B cell (primary cell): ENCODE measurements around the gene SH3TC1. TPM values are rescaled to one million over a fixed set of nuclear protein-coding genes. Genes with fewer than 3 reads are reported as not detected.
A peak's percentile ranks its signal among the peaks of the same experiment; 100 is the strongest.

Source experiments
- ATAC-seq: fragments of 200-7000 bp; cut with Tn5 transposase; one replicate; pipeline ENCODE4 v1.10.0; 2021; ENCODE audit warnings: low read depth, mild to moderate bottlenecking, moderate number of reproducible peaks, moderate library complexity
- CTCF ChIA-PET: fragments of 350-600 bp; sonication (Branson Sonifier 250); formaldehyde crosslinking; loops from one replicate; lab custom pipeline; 2021; ENCODE audit warnings: antibody characterized with exemption, inconsistent platforms; lab: Charles Lee
- POLR2A ChIA-PET: fragments of 350-600 bp; sonication (Branson Sonifier 250); formaldehyde crosslinking; loops from one replicate; lab custom pipeline; 2021; ENCODE audit warnings: antibody characterized with exemption; lab: Charles Lee
- DNase-seq: peaks from one replicate; pipeline ENCODE4 v3.0.0; 2013
- H2AFZ ChIP-seq: 2 replicates; pipeline ENCODE4 v1.6.1; 2012; ENCODE audit warnings: mild to moderate bottlenecking, low read depth, low read length; ENCODE audit not compliant: insufficient read depth, poor library complexity, severe bottlenecking
- H3K27ac ChIP-seq, 2 donors: 1 replicate in 1 of 2; 2 replicates in 1 of 2; pipeline ENCODE4 v1.5.1; 2012 to 2013; ENCODE audit warnings: low read length in 2 of 2, mild to moderate bottlenecking in 2 of 2, moderate library complexity in 1 of 2
- H3K27me3 ChIP-seq, 4 experiments: fragments of 200-600 bp in 1 of 4; sonication (generic) in 1 of 4; replicated peaks in 1 of 4; 1 replicate in 2 of 4; 2 replicates in 2 of 4; pipeline versions ENCODE4 v1.6.1 to v1.7.0; 2013 to 2016; ENCODE audit warnings: low read length in 3 of 4, mild to moderate bottlenecking in 2 of 4, mixed read lengths in 1 of 4, moderate library complexity in 1 of 4; ENCODE audit not compliant: insufficient read depth in 4 of 4, control insufficient read depth in 3 of 4; ENCODE audit errors: control extremely low read depth in 1 of 4
- H3K36me3 ChIP-seq, 2 experiments: replicated peaks in 1 of 2; 1 replicate in 1 of 2; 2 replicates in 1 of 2; pipeline versions ENCODE4 v1.6.1 to v1.7.1; 2013; ENCODE audit warnings: low read length in 1 of 2; ENCODE audit not compliant: insufficient read depth in 2 of 2, control insufficient read depth in 1 of 2; ENCODE audit errors: control extremely low read depth in 1 of 2, extremely low read depth in 1 of 2
- H3K4me1 ChIP-seq, 2 donors: fragments of 200-600 bp in 1 of 2; sonication (generic) in 1 of 2; 1 replicate in 1 of 2; 2 replicates in 1 of 2; pipeline versions ENCODE4 v1.5.1 to v1.6.1; 2013 to 2017; ENCODE audit warnings: low read length in 2 of 2; ENCODE audit not compliant: control insufficient read depth in 2 of 2, insufficient read depth in 2 of 2
- H3K4me2 ChIP-seq: replicated peaks from 2 replicates; pipeline ENCODE3; 2012; ENCODE audit warnings: mild to moderate bottlenecking, low read depth, low read length; ENCODE audit not compliant: poor library complexity, severe bottlenecking
- H3K4me3 ChIP-seq, 5 experiments: fragments of 200-600 bp in 1 of 5; sonication (generic) in 1 of 5; 1 replicate in 3 of 5; 2 replicates in 2 of 5; pipeline versions ENCODE4 v1.5.1 to v1.7.0; 2011 to 2016; ENCODE audit warnings: low read length in 4 of 5, mild to moderate bottlenecking in 4 of 5, low read depth in 2 of 5, control low read depth in 1 of 5, moderate library complexity in 1 of 5; ENCODE audit not compliant: insufficient read depth in 1 of 5; ENCODE audit errors: control extremely low read depth in 1 of 5, extremely low read depth in 1 of 5
- H3K79me2 ChIP-seq: fragments of 200-600 bp; sonication (generic); one replicate; pipeline ENCODE4 v1.6.0; 2016; ENCODE audit warnings: low read length; ENCODE audit not compliant: control insufficient read depth, insufficient read depth
- H3K9ac ChIP-seq: fragments of 200-600 bp; sonication (generic); 2 replicates; pipeline ENCODE4 v1.6.1; 2017; ENCODE audit warnings: mild to moderate bottlenecking, low read length, moderate library complexity
- H3K9me3 ChIP-seq, 3 donors: one replicate each; pipeline versions ENCODE4 v1.6.1 to v1.7.1; 2013; ENCODE audit warnings: low read length in 2 of 3; ENCODE audit not compliant: control insufficient read depth in 2 of 3, insufficient read depth in 1 of 3; ENCODE audit errors: control extremely low read depth in 1 of 3
- H4K20me1 ChIP-seq: 2 replicates; pipeline ENCODE4 v1.6.0; 2012; ENCODE audit warnings: mild to moderate bottlenecking, low read length; ENCODE audit not compliant: insufficient read depth, control insufficient read depth, poor library complexity, severe bottlenecking
- H3K27ac Mint-ChIP-seq: one replicate; pipeline ENCODE4 v1.8.0; 2021; ENCODE audit warnings: mixed read lengths
- H3K27me3 Mint-ChIP-seq: one replicate; pipeline ENCODE4 v1.8.0; 2021; ENCODE audit warnings: mixed read lengths
- H3K4me1 Mint-ChIP-seq: one replicate; pipeline ENCODE4 v1.8.0; 2021; ENCODE audit warnings: mixed read lengths
- H3K4me3 Mint-ChIP-seq: one replicate; pipeline ENCODE4 v1.8.0; 2021; ENCODE audit warnings: mixed read lengths
- H3K9me3 Mint-ChIP-seq: one replicate; pipeline ENCODE4 v1.8.0; 2022; ENCODE audit warnings: mixed read lengths; ENCODE audit not compliant: insufficient read depth
- CTCF ChIP-seq: fragments of 200-600 bp; IDR thresholded peaks from one replicate; pipeline ENCODE4 v1.8.0; 2022; ENCODE audit warnings: antibody characterized with exemption, mild to moderate bottlenecking
- EZH2 ChIP-seq: IDR thresholded peaks from 2 replicates; pipeline ENCODE4 v1.6.1; 2012; ENCODE audit warnings: borderline replicate concordance, low read depth, mild to moderate bottlenecking, moderate library complexity, low read length; ENCODE audit not compliant: insufficient read depth, poor library complexity, severe bottlenecking
- whole genome bisulfite sequencing: methylation state at CpG from one replicate; pipeline ENCODE4 v1.1.5; 2013; ENCODE audit warnings: missing lambda C conversion rate; ENCODE audit not compliant: insufficient coverage; 5-methylcytosine and 5-hydroxymethylcytosine counted together
- intact Hi-C: fragments of 100-400 bp; cut with micrococcal nuclease; formaldehyde crosslinking; loops from one replicate; pipeline ENCODE4 v1.10.0; 2022
- polyA plus RNA-seq: library from polyadenylated mRNA; depleted of rRNA; stranded (reverse); fragments of >200 nt; gene quantifications from 2 replicates; pipeline ENCODE4 v1.2.3, GENCODE V29; 2012
- total RNA-seq, 2 donors: library from RNA; stranded (reverse); fragments of 120-200 nt in 1 of 2; gene quantifications; 1 replicate in 1 of 2; 2 replicates in 1 of 2; pipeline versions ENCODE4 v1.2.3 to v1.2.4, GENCODE V29; 2013 to 2022

SH3TC1 gene
- total and polyA plus RNA-seq, 2 donors (not counting 1 experiment from before 2014, with no cell fraction given): 63.8 to 388 TPM

GRCh38 chr4:8155660-8156421, 43.2 kb upstream of the SH3TC1 start:
- ChIA-PET POLR2A (no interaction called here), CTCF (interaction anchor here (0.7 to 1.9 kb wide), 2 partner anchors 21 to 354 kb away, joined by 3 to 6 read pairs; no protein-coding TSS in a partner anchor)
- H3K4me2 ChIP-seq: no peak overlapping the region
- DNase-seq (no peak), ATAC-seq (no peak)
- H3K9ac ChIP-seq: no peak overlapping the region
- Mint-ChIP-seq H3K4me1 (peaks cover 22% of the 10 kb centered on the region), H3K9me3 (no peaks in the 10 kb centered on the region), H3K27ac (no peak overlapping the region), H3K27me3 (peaks cover 12% of the 10 kb centered on the region), H3K4me3 (no peak overlapping the region)
- no peaks in the 10 kb centered on the region for H3K36me3 ChIP-seq
- H3K9me3 ChIP-seq: peaks cover 0 to 5% (median 0%) of the 10 kb centered on the region in 3 donors
- intact Hi-C loops: no loop called here
- TF ChIP-seq CTCF (no peak), EZH2 (no peak)
- WGBS: 87% methylated on average over 9 of the region's 14 CpGs
- no peak overlapping the region for H3K4me3 ChIP-seq
- peaks cover 0 to 16% (median 10%) of the 10 kb centered on the region in 4 experiments for H3K27me3 ChIP-seq
- peaks cover 5% of the 10 kb centered on the region for H4K20me1 ChIP-seq
- peaks cover 9% of the 10 kb centered on the region for H3K79me2 ChIP-seq
- H2AFZ ChIP-seq: no peak overlapping the region
- H3K4me1 ChIP-seq: peaks cover 19 to 28% of the 10 kb centered on the region in 2 donors
- no peak overlapping the region for H3K27ac ChIP-seq

DNA sequence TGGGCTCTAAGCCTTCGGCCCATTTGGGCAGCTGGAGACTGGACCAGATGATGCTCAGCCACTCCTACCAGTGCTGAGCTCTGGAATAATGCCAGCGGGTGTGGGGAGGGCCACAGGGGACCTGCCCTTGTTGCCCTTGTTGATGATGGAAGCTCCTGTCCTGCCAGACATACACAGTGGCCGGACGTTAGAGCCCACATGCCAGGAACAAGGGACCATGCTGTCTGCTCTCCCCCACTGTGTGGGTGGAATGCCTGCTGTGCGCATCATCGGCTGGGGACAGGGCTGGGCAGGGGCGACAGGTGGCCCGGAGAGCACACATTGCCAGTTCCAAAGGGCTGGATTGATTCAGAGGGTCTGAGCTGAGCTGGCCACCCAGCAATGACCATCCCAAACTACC, 42.5 kb upstream of the SH3TC1 start:
- no peak overlapping the region for H3K4me3 ChIP-seq
- peaks cover 24% of the 10 kb centered on the region for H3K4me1 Mint-ChIP-seq
- peaks cover 24 to 36% of the 10 kb centered on the region in 2 donors for H3K4me1 ChIP-seq
- no peaks in the 10 kb centered on the region for H3K36me3 ChIP-seq
- CTCF ChIA-PET: interaction anchor here (0.7 to 1.9 kb wide), 2 partner anchors 20 to 354 kb away, joined by 3 to 6 read pairs; no protein-coding TSS in a partner anchor
- H3K9ac ChIP-seq: no peak overlapping the region
- H3K27ac ChIP-seq: no peak overlapping the region
- no peak for DNase-seq
- peaks cover 9% of the 10 kb centered on the region for H3K79me2 ChIP-seq
- H3K4me3 Mint-ChIP-seq: peak overlapping the region; percentile 76
- POLR2A ChIA-PET: interaction anchor here (1.2 kb wide), 1 partner anchor 45 kb away, joined by 7 read pairs; no protein-coding TSS in a partner anchor
- intact Hi-C loops: no loop called here
- TF ChIP-seq EZH2: no peak
- no peak for TF ChIP-seq CTCF
- ATAC-seq: no peak
- H3K9me3 ChIP-seq: peaks cover 0 to 5% (median 0%) of the 10 kb centered on the region in 3 donors
- H3K4me2 ChIP-seq: no peak overlapping the region
- WGBS: 88% methylated on average over 8 of the region's 8 CpGs
- H2AFZ ChIP-seq: no peak overlapping the region
- peaks cover 0 to 16% (median 10%) of the 10 kb centered on the region in 4 experiments for H3K27me3 ChIP-seq
- H3K9me3 Mint-ChIP-seq: no peaks in the 10 kb centered on the region
- H3K27me3 Mint-ChIP-seq: peaks cover 12% of the 10 kb centered on the region
- no peak overlapping the region for H3K27ac Mint-ChIP-seq
- H4K20me1 ChIP-seq: peaks cover 5% of the 10 kb centered on the region
